Caco-2 (cell line): ENCODE data around the gene TGM4. TPM values are rescaled to one million over a fixed set of nuclear protein-coding genes. Genes with fewer than 3 reads are reported as not detected.

Source experiments
- BruUV-seq: library from RNA; stranded (reverse); fragments of 400-500 nt; replicated peaks from 2 replicates; lab custom pipeline; 2021; lab: Mats Ljungman, UMichigan
- CTCF ChIA-PET: fragments of 300-600 bp; sonication (Branson Sonifier 250); formaldehyde crosslinking; loops from one replicate; lab custom pipeline; 2022; ENCODE audit warnings: antibody characterized with exemption; lab: Charles Lee
- POLR2A ChIA-PET: fragments of 300-600 bp; sonication (Branson Sonifier 250); formaldehyde crosslinking; loops from one replicate; lab custom pipeline; 2022; ENCODE audit warnings: antibody characterized with exemption; lab: Charles Lee
- DNase-seq, 2 experiments: peaks; one replicate each; pipeline versions ENCODE4 v3.0.0 to v3.0.0-alpha.2; 2020 to 2022
- H3K27me3 ChIP-seq: replicated peaks from 2 replicates; pipeline ENCODE4 v1.6.0; 2011; ENCODE audit warnings: low read length; ENCODE audit not compliant: control insufficient read depth, insufficient read depth
- H3K36me3 ChIP-seq: 2 replicates; pipeline ENCODE4 v1.5.1; 2011; ENCODE audit warnings: low read length; ENCODE audit not compliant: control insufficient read depth, insufficient read depth
- H3K4me1 ChIP-seq: fragments of 250-450 bp; sonication (Bioruptor Pico); 2 replicates; pipeline ENCODE4 v1.5.1; 2020; ENCODE audit warnings: mild to moderate bottlenecking
- H3K4me3 ChIP-seq: 2 replicates; pipeline ENCODE4 v1.5.1; 2011; ENCODE audit warnings: low read depth, mild to moderate bottlenecking, control low read depth, low read length
- H3K9me3 ChIP-seq: fragments of 250-450 bp; sonication (Bioruptor Pico); 2 replicates; pipeline ENCODE4 v1.5.1; 2020; ENCODE audit warnings: mild to moderate bottlenecking, moderate library complexity
- H3K27ac Mint-ChIP-seq: one replicate; pipeline ENCODE4 v1.8.0; 2022; ENCODE audit warnings: mixed read lengths; ENCODE audit not compliant: unreplicated experiment
- H3K27me3 Mint-ChIP-seq: one replicate; pipeline ENCODE4 v1.8.0; 2022; ENCODE audit warnings: mixed read lengths; ENCODE audit not compliant: insufficient read depth, unreplicated experiment
- H3K36me3 Mint-ChIP-seq: one replicate; pipeline ENCODE4 v1.8.0; 2022; ENCODE audit warnings: mild to moderate bottlenecking, mixed read lengths; ENCODE audit not compliant: insufficient read depth, unreplicated experiment
- H3K4me1 Mint-ChIP-seq: one replicate; pipeline ENCODE4 v1.8.0; 2022; ENCODE audit warnings: low read depth, mixed read lengths; ENCODE audit not compliant: unreplicated experiment
- H3K4me3 Mint-ChIP-seq: one replicate; pipeline ENCODE4 v1.8.0; 2022; ENCODE audit warnings: mild to moderate bottlenecking, moderate library complexity, mixed read lengths; ENCODE audit not compliant: unreplicated experiment
- H3K9me3 Mint-ChIP-seq: one replicate; pipeline ENCODE4 v1.8.0; 2022; ENCODE audit warnings: mixed read lengths; ENCODE audit not compliant: unreplicated experiment
- CTCF ChIP-seq, 2 experiments: fragments of 200-600 bp in 1 of 2; IDR thresholded peaks; 1 replicate in 1 of 2; 2 replicates in 1 of 2; pipeline versions ENCODE4 v1.5.1 to v1.8.0; 2011 to 2022; ENCODE audit warnings: antibody characterized with exemption in 1 of 2, control low read depth in 1 of 2, inconsistent platforms in 1 of 2, low read depth in 1 of 2, low read length in 1 of 2, mild to moderate bottlenecking in 1 of 2, moderate library complexity in 1 of 2; ENCODE audit not compliant: insufficient read depth in 1 of 2, severe bottlenecking in 1 of 2, unreplicated experiment in 1 of 2
- intact Hi-C: fragments of 100-400 bp; cut with micrococcal nuclease; formaldehyde crosslinking; loops from one replicate; pipeline ENCODE4 v1.10.0; 2022; ENCODE audit not compliant: unreplicated experiment
- total RNA-seq: library from RNA; stranded (reverse); gene quantifications from 2 replicates; pipeline ENCODE4 v1.2.3, GENCODE V29; 2022

Gene TGM4
- total RNA-seq, 1 experiment from 2014 or later, result not detected

- Mint-ChIP-seq H3K4me3 (no peak overlapping the region), H3K27ac (no peak overlapping the region), H3K36me3 (peaks cover 11% of the 10 kb centered on the region), H3K4me1 (no peaks in the 10 kb centered on the region), H3K9me3 (no peaks in the 10 kb centered on the region), H3K27me3 (no peaks in the 10 kb centered on the region)
- DNase-seq, result no peak
- no peaks in the 10 kb centered on the region for H3K4me1 ChIP-seq
- intact Hi-C loops, result no loop called here
- H3K36me3 ChIP-seq, result no peaks in the 10 kb centered on the region; the same call in 1 of the 2 replicates
- H3K4me3 ChIP-seq, result no peak overlapping the region
- POLR2A ChIA-PET, result no interaction called here
- CTCF ChIA-PET, result no interaction called here
- H3K27me3 ChIP-seq, result no peaks in the 10 kb centered on the region
- H3K9me3 ChIP-seq, result no peaks in the 10 kb centered on the region
- no TSS peak for BruUV-seq
- no peak for TF ChIP-seq CTCF (IDR thresholded peaks at IDR 0.05; ENCODE audit: insufficient read depth in 1 of 2, low read depth in 1 of 2, low read length in 1 of 2, severe bottlenecking in 1 of 2, unreplicated experiment in 1 of 2)
Observed at GRCh38 chr3:44954962-44955361, 80.6 kb downstream of the TGM4 start.

GRCh38 chr3:44955917-44956316 is 81.5 kb downstream of the TGM4 start:
- H3K4me1 ChIP-seq, result no peaks in the 10 kb centered on the region
- no TSS peak for BruUV-seq
- intact Hi-C loops, result no loop called here
- H3K9me3 ChIP-seq, result no peaks in the 10 kb centered on the region
- Mint-ChIP-seq H3K4me3 (no peak overlapping the region), H3K4me1 (no peaks in the 10 kb centered on the region), H3K27me3 (no peaks in the 10 kb centered on the region), H3K9me3 (no peaks in the 10 kb centered on the region), H3K36me3 (peaks cover 11% of the 10 kb centered on the region), H3K27ac (no peak overlapping the region)
- no peak overlapping the region for H3K4me3 ChIP-seq
- no peaks in the 10 kb centered on the region for H3K27me3 ChIP-seq
- ChIA-PET POLR2A (no interaction called here), CTCF (no interaction called here)
- TF ChIP-seq CTCF (IDR thresholded peaks at IDR 0.05; ENCODE audit: insufficient read depth in 1 of 2, low read depth in 1 of 2, low read length in 1 of 2, severe bottlenecking in 1 of 2, unreplicated experiment in 1 of 2), result no peak
- H3K36me3 ChIP-seq, result no peaks in the 10 kb centered on the region; the same call in 1 of the 2 replicates
- DNase-seq, result no peak

GRCh38 chr3:44957986-44958385 is 83.6 kb downstream of the TGM4 start:
- Mint-ChIP-seq H3K9me3 (no peaks in the 10 kb centered on the region), H3K27ac (no peak overlapping the region), H3K4me3 (no peak overlapping the region), H3K36me3 (peaks cover 11% of the 10 kb centered on the region), H3K4me1 (no peaks in the 10 kb centered on the region), H3K27me3 (no peaks in the 10 kb centered on the region)
- CTCF ChIA-PET, result no interaction called here
- H3K27me3 ChIP-seq, result no peaks in the 10 kb centered on the region
- intact Hi-C loops, result no loop called here
- BruUV-seq, result no TSS peak
- H3K4me1 ChIP-seq, result no peaks in the 10 kb centered on the region
- no peaks in the 10 kb centered on the region; the same call in 1 of the 2 replicates for H3K36me3 ChIP-seq
- H3K4me3 ChIP-seq, result no peak overlapping the region
- no peak for TF ChIP-seq CTCF (IDR thresholded peaks at IDR 0.05; ENCODE audit: insufficient read depth in 1 of 2, low read depth in 1 of 2, low read length in 1 of 2, severe bottlenecking in 1 of 2, unreplicated experiment in 1 of 2)
- no peaks in the 10 kb centered on the region for H3K9me3 ChIP-seq
- POLR2A ChIA-PET, result no interaction called here
- DNase-seq, result no peak
